Astrocyte of the spinal cord (primary cell): ENCODE measurements around the gene TTC5.
A peak's percentile ranks its signal among the peaks of the same experiment; 100 is the strongest.

Experiments used
- DNase-seq: peaks from one replicate; pipeline ENCODE4 v3.0.0; 2011; ENCODE audit warnings: low read depth, low spot score
- H3K4me3 ChIP-seq: 2 replicates; pipeline ENCODE4 v1.5.1; 2011; ENCODE audit warnings: low read depth, mild to moderate bottlenecking, low read length, moderate library complexity
- in situ Hi-C: cut with HindIII; loops from 2 replicates; pipeline ENCODE4 v1.10.0; 2017; ENCODE audit warnings: low sequenced_read_pairs
- TF ChIP-seq, protein P1 (sequence below): IDR thresholded peaks from 2 replicates; pipeline ENCODE4 v1.5.1; 2012; ENCODE audit warnings: low read depth, mild to moderate bottlenecking, low read length, inconsistent platforms

Gene TTC5, protein sequence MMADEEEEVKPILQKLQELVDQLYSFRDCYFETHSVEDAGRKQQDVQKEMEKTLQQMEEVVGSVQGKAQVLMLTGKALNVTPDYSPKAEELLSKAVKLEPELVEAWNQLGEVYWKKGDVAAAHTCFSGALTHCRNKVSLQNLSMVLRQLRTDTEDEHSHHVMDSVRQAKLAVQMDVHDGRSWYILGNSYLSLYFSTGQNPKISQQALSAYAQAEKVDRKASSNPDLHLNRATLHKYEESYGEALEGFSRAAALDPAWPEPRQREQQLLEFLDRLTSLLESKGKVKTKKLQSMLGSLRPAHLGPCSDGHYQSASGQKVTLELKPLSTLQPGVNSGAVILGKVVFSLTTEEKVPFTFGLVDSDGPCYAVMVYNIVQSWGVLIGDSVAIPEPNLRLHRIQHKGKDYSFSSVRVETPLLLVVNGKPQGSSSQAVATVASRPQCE

DNA sequence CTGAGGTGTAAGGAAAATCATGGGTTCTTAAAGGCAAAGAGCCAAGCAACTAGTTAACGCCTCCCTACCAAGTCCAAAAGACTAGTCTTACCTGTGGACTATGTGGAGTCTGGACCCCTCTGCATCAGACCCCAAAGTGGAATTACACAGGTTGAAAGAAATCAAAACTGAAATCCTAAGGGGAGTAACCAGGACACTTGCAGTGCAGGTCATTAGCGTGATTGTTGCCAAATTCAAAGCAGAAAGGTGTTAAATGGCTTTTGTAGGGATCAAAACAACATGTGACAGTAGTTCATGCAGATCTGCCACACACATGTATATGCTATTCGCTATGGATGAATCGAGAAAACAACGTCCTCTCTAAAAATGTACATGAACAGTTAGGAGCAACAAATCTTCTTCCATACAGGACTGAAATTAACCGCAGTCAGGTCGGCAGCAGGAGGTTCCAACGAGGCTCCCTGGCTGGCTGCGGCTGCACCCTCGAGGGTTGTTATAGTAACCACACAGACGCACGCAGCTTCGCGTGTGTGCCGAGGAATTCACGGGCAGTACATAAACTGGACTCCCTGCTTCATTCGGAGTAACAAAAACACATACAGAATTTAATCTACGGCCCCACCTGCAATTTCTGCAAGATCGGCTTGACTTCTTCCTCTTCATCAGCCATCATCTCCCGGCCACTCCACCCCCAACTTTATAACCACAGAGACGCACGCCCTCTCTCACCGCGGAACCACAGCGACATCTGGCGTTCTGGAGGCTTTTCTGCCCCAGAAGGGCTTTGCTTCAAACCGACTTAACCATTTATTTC lies at the start of gene TTC5:
TTC5 (minus strand) TSS at position 687 of the 814 bp plus-strand sequence; CDS start at position 673, 14 bp downstream.
- in situ Hi-C loops = no loop called here
- DNase-seq = peak; percentile 94
- TF ChIP-seq, protein P1, sequence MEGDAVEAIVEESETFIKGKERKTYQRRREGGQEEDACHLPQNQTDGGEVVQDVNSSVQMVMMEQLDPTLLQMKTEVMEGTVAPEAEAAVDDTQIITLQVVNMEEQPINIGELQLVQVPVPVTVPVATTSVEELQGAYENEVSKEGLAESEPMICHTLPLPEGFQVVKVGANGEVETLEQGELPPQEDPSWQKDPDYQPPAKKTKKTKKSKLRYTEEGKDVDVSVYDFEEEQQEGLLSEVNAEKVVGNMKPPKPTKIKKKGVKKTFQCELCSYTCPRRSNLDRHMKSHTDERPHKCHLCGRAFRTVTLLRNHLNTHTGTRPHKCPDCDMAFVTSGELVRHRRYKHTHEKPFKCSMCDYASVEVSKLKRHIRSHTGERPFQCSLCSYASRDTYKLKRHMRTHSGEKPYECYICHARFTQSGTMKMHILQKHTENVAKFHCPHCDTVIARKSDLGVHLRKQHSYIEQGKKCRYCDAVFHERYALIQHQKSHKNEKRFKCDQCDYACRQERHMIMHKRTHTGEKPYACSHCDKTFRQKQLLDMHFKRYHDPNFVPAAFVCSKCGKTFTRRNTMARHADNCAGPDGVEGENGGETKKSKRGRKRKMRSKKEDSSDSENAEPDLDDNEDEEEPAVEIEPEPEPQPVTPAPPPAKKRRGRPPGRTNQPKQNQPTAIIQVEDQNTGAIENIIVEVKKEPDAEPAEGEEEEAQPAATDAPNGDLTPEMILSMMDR = peak; percentile 97
- H3K4me3 ChIP-seq = peak within 1 kb of the TSS; percentile 92

DNA sequence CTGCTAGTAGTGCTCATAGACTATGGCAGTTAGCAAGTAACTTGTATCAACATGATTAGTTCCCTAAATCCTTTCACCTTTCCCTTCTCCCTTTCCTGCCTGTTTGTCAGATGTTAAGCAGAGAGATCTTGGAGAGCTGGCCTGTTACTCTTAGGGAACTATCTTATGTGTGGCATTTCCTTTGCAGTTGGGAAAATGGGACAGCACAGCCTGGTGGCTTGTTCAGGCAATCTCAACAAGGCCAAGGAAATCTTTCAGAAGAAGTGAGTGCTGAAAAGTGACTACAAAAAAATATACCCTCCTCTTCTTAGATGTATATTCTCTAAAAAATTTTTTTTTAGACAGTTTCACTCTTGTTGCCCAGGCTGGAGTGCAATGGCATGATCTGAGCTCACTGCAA lies 45.1 kb upstream of the TTC5 start:
- TF ChIP-seq, protein P1 = peak; percentile 41
- in situ Hi-C loops = no loop called here
- no peak for DNase-seq
- H3K4me3 ChIP-seq = no peak overlapping the region

DNA sequence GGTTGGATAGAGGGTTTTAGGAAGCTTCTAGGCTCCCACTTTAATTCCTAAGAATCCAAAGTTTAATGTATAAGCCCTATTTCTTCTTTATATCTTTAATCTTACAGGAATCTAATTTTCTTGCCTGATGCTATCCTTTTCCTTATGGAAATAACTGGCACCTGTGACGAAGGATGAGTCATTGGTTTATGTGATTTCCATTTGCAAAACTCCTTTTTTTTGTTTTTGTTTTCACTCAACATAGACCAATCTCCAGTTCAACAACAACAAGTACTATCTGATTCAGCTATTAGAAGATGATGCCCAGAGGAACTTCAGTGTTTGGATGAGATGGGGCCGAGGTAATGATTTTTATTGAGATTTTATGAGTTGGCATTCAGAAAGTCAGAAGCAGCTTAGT lies 44.5 kb upstream of the TTC5 start:
- TF ChIP-seq, protein P1 = no peak
- in situ Hi-C loops = no loop called here
- H3K4me3 ChIP-seq = no peak overlapping the region
- no peak for DNase-seq

DNA sequence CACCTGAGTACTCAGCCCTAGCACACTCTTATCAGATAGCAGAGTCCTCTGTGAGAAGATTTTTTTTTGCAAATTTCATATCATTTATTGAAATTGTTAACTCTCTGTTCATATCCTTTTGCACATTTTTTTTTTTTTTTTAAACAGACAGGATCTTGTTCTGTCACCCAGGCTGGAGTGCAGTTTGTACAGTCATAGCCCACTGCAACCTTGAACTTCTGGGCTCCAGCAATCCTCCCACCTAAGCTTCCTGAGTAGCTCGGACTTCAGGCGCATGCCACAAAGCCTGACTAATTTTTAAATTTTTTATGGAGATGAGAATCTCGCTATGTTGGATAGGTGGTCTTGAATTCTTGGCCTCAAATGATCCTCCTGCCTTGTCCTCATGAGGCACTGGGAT lies 42.0 kb upstream of the TTC5 start:
- TF ChIP-seq, protein P1 = no peak
- no peak for DNase-seq
- H3K4me3 ChIP-seq = no peak overlapping the region
- in situ Hi-C loops = no loop called here

DNA sequence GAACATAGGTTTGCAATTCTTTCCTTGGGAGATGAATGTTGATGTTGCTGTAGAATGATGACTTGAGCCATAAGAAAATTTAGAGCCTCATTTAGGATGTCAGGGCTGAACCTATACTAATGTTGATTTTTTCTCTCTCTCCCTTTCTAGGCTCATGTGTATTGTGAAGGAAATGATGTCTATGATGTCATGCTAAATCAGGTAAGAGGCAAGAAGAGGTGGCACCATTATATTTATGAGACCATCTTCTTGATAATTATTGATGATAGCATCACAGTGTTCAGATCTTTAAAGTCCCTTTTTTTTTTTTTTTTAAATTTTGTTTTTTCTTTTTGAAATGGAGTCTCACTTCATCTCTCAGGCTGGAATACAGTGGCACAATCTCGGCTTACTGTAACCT lies 41.0 kb upstream of the TTC5 start:
- no peak for DNase-seq
- TF ChIP-seq, protein P1 = no peak
- in situ Hi-C loops = no loop called here
- H3K4me3 ChIP-seq = no peak overlapping the region

DNA sequence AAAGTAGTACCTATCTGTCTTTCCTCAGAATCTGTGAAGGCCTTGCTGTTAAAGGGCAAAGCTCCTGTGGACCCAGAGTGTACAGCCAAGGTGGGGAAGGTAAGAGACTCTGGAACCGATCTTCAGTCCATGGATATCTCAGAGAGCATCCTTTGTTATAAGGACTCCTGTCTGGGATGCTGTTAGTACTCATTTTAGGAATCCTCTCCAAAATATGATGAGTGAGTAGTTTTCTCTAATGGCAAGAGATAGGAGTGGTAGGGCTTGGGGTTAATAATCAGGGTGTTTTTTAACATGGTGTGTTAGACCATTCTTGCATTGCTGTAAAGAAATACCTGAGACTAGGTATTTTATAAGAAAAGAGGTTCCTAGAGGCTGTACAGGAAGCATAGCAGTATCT lies 39.6 kb upstream of the TTC5 start:
- no peak overlapping the region for H3K4me3 ChIP-seq
- no peak for DNase-seq
- TF ChIP-seq, protein P1 = no peak
- in situ Hi-C loops = no loop called here
